Stomach (tissue), 4 donors: Measurements from ENCODE around the gene SMOC2.

Source experiments
- EP300 ChIP-seq: sonication (generic); formaldehyde crosslinking; IDR thresholded peaks from one replicate; pipeline ENCODE4 v1.6.1; 2017; ENCODE audit warnings: antibody characterized with exemption
- POLR2A ChIP-seq, 4 donors: fragments of 450-650 bp; IDR thresholded peaks; one replicate each; pipeline ENCODE4 v1.6.1; 2016; ENCODE audit warnings: antibody characterized with exemption in 4 of 4, control low read depth in 2 of 4, mild to moderate bottlenecking in 1 of 4, moderate library complexity in 1 of 4
- POLR2AphosphoS5 ChIP-seq, 3 donors: sonication (generic); formaldehyde crosslinking; IDR thresholded peaks; one replicate each; pipeline ENCODE4 v1.6.1; 2016; ENCODE audit warnings: antibody characterized with exemption in 3 of 3
- TF ChIP-seq, protein P1 (sequence below), 7 experiments: fragments of 450-650 bp in 4 of 7; fragments of 200-600 bp in 3 of 7; sonication (generic) in 3 of 7; IDR thresholded peaks; one replicate each; pipeline ENCODE4 v1.5.1; 2016 to 2019; ENCODE audit warnings: antibody characterized with exemption in 7 of 7, control low read depth in 2 of 7, mild to moderate bottlenecking in 1 of 7

- TF ChIP-seq EP300 (no peak), POLR2AphosphoS5 (IDR thresholded peaks at IDR 0.05) (no peak), POLR2A (IDR thresholded peaks at IDR 0.05) (no peak)
- TF ChIP-seq, protein P1, sequence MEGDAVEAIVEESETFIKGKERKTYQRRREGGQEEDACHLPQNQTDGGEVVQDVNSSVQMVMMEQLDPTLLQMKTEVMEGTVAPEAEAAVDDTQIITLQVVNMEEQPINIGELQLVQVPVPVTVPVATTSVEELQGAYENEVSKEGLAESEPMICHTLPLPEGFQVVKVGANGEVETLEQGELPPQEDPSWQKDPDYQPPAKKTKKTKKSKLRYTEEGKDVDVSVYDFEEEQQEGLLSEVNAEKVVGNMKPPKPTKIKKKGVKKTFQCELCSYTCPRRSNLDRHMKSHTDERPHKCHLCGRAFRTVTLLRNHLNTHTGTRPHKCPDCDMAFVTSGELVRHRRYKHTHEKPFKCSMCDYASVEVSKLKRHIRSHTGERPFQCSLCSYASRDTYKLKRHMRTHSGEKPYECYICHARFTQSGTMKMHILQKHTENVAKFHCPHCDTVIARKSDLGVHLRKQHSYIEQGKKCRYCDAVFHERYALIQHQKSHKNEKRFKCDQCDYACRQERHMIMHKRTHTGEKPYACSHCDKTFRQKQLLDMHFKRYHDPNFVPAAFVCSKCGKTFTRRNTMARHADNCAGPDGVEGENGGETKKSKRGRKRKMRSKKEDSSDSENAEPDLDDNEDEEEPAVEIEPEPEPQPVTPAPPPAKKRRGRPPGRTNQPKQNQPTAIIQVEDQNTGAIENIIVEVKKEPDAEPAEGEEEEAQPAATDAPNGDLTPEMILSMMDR (IDR thresholded peaks at IDR 0.05), result no peak
Observed at GRCh38 chr6:168495636-168496035, 54.7 kb downstream of the SMOC2 start.
